Measurements from ENCODE around the gene GALNT8.

- TF ChIP-seq SPI1 (IDR thresholded peaks at IDR 0.05; ENCODE audit: borderline replicate concordance, low read depth) (no peak), CTCF (IDR thresholded peaks at IDR 0.05; ENCODE audit: insufficient read depth, low read length) (no peak)
Observed at GRCh38 chr12:4789776-4790175, 69.6 kb downstream of the GALNT8 start.

Measured in HL-60 (cell line).